WI38 (cell line): ENCODE results near the gene TAP1.

Experiments used
- H3K4me3 ChIP-seq: 2 replicates; pipeline ENCODE4 v1.5.1; 2011; ENCODE audit warnings: low read depth, mild to moderate bottlenecking, control low read depth, low read length
- TF ChIP-seq, protein P1 (sequence below): IDR thresholded peaks from 2 replicates; pipeline ENCODE4 v1.5.1; 2012; ENCODE audit warnings: low read depth, mild to moderate bottlenecking, control low read depth, low read length

The TAP1 gene

DNA sequence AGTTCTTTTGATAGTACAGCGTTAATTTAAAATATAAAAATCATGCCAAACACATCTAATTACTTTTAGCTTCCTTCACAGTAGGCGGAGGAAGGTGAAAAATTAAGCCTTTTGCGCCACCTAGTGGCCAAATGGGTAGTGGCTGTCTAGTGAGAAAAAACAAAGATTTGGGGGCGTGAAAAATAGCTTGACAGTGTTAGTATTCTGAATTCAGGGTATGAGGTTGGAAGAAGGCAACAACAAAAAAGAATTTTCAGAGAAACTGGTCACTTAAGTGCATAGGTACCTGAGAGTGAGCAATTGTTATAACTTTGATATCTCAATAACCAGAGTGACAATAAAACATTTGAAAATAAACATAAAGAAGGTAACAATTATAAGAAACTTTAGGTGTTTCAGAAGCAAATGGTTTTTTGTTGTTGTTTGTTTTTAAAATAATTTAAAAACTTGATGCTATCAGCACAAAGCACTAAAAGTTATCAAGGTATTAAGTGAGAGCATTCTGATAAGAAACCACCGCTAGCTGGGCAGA lies 14.8 kb upstream of the TAP1 start:
- no peak overlapping the region for H3K4me3 ChIP-seq
- TF ChIP-seq, protein P1, sequence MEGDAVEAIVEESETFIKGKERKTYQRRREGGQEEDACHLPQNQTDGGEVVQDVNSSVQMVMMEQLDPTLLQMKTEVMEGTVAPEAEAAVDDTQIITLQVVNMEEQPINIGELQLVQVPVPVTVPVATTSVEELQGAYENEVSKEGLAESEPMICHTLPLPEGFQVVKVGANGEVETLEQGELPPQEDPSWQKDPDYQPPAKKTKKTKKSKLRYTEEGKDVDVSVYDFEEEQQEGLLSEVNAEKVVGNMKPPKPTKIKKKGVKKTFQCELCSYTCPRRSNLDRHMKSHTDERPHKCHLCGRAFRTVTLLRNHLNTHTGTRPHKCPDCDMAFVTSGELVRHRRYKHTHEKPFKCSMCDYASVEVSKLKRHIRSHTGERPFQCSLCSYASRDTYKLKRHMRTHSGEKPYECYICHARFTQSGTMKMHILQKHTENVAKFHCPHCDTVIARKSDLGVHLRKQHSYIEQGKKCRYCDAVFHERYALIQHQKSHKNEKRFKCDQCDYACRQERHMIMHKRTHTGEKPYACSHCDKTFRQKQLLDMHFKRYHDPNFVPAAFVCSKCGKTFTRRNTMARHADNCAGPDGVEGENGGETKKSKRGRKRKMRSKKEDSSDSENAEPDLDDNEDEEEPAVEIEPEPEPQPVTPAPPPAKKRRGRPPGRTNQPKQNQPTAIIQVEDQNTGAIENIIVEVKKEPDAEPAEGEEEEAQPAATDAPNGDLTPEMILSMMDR = peak; percentile 82

DNA sequence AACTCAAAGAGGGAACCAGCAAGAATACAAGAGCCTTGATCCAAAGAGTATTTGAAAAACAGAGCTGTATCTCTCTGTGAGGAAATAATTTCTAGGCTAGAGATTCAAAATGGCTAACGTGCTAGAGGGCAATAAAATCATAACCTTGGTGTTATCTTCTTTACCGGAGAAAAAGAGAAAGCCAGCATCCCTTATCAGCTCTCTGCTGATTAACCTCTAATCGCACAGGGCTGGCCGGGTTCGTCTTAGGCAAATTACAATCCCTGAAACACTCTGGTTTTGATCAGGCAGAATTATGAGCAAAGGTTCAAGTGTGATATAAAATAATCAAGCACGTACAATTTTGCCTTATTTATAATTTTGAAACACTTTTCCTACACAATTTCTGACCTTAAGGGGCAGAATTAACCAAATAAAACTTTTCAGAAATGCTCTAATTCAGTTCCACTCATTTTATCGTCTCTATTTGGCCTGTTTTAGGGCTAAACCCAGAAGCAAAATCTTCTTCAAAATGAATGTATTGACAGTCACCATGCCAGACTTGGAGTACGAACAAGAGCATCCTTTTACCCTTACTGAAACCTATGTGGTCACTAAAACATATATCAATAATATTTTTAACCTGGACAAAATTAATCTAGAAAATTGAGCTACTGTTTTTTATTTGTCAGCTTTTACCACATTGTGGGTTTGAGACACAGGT lies 14.2 kb upstream of the TAP1 start:
- no peak overlapping the region for H3K4me3 ChIP-seq
- TF ChIP-seq, protein P1 = no peak

DNA sequence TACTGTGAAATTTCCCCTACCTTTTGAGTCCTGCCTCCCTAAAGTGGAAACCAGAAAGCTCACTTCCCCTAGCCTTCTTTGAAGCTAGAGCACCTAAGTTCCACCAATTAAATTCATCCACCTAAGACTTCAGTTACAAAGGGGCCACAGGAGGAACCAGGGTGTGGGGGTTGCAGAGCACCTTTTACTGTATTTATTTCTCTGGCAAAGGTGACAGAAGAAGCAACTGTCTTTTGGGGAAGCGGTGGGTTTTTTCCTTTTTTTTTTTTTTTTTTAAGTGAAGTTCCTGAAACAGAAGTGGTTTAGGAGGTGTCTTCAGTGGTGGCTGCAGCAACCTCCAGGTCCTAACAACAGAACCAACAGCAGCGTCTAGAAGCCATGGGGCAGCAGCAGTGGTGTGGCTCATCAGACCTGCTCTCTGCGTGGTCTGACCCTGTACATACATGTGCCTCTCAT lies 13.5 kb upstream of the TAP1 start:
- TF ChIP-seq, protein P1 = no peak
- H3K4me3 ChIP-seq = no peak overlapping the region

DNA sequence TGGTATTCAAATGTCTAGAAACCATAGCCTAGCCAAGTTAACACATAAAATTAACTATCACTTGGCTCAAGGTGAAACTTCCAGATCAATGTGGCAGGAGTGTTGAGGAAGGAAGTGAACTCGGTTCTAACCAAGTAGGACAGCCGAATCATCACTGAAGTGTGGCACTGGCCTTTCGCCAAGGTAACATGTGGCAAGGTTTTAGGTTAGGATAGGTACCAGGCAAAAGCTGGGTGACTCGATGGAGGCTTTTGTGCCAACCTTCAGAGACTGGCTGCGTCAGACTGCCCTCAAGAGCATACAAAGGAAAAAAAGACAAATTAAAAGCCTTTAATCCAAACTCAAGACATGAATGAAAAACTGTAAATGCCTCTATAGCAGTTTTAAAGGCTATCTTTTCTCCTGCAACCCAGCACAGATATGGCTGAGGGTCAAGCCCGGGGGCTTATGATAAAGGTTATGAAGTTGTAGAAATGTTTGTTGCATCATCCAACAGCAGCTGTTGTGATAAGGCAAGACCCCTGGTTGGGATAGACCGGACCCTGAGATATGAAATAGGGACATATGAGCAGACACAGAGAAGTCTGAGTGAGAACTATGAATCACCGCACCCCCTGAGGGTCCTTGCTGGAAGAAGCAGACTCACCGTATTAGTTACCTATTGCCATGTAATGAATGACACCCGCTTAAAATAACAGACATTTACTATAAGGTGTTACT lies 12.4 kb upstream of the TAP1 start:
- TF ChIP-seq, protein P1 = no peak

DNA sequence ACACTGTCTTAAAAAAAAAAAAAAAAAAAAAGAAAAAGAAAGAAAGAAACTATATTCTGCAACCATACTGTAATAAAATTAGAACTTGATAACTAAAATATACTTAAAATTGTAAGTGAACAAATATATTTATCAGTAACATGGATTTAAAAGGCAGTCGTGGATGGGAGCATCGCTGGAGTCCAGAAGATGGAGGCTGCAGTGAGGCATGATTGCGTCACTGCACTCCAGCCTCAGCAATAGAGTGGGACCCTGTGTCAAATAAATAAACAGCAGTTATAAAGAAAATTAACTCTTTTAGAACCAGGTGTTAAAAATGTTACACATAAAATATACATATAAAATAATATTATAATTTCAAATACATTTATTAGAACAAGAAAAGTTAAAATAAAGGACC lies 9.2 kb upstream of the TAP1 start:
- TF ChIP-seq, protein P1 = no peak
- no peak overlapping the region for H3K4me3 ChIP-seq

More for the DNA sequence above, 12.4 kb upstream of the TAP1 start:
- no peak overlapping the region for H3K4me3 ChIP-seq

DNA sequence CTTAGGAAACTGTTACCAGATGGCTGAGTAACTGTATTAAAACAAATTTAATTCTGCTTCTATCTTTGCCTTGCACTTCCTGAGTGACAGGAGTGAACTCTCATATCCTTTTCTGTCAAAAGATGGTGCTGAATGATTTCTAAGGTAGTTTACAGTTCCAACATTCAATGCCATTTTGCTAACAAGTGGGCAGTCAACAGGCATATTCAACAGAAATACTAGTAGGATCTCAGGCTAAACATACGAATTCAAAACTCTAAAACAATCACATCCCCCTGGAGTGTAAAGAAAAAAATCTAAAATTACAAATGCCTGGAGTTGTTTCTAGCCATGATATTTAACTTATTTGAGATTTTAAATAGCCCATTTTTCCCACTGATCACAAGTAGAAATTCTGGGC lies 7.2 kb upstream of the TAP1 start:
- H3K4me3 ChIP-seq = no peak overlapping the region
- TF ChIP-seq, protein P1 = no peak

DNA sequence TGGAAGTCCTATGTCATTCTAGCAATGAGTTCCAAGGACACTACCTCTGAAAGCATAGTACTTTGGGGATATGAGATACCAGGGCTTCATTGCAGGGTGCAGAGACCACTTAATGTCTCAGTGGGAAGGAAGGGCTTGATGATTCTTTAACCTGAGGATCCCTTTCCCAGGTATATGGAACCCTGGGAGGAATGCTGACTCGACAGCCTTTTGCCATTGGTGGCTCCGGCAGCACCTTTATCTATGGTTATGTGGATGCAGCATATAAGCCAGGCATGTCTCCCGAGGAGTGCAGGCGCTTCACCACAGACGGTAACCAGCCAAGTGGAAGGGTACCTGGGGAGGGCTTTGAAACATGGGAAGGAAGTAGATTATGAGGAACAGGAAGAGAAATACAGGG lies 4.7 kb upstream of the TAP1 start:
- no peak overlapping the region for H3K4me3 ChIP-seq
- TF ChIP-seq, protein P1 = no peak
